ENCODE results near the gene USP19.

USP19 gene

GRCh38 chr3:49108346-49108745, 12.3 kb downstream of the USP19 start:
- Histone ChIP-seq H3K4me3 (ENCODE audit: low read depth, low read length) (no peak overlapping the region), H3K4me1 (ENCODE audit: control insufficient read depth in 1 of 2, insufficient read depth in 2 of 2, low read length in 2 of 2) (peaks cover 7 to 16% of the 10 kb centered on the region in 2 experiments), H3K9me3 (ENCODE audit: insufficient read depth, low read depth, low read length) (no peaks in the 10 kb centered on the region), H3K18ac (ENCODE audit: low read length) (no peak overlapping the region), H4K8ac (ENCODE audit: low read depth, low read length) (no peak overlapping the region), H2BK5ac (ENCODE audit: low read depth, low read length, poor library complexity) (no peak overlapping the region), H2AFZ (ENCODE audit: insufficient read depth, low read length, poor library complexity) (no peak overlapping the region), H3K27me3 (ENCODE audit: insufficient read depth, low read length) (no peaks in the 10 kb centered on the region), H4K91ac (ENCODE audit: low read depth, low read length) (no peak overlapping the region), H2BK12ac (ENCODE audit: low read length) (no peak overlapping the region), H3K14ac (ENCODE audit: low read length) (no peak overlapping the region), H3K79me1 (ENCODE audit: low read length) (peaks cover 11% of the 10 kb centered on the region), H3K4me2 (ENCODE audit: low read length) (no peak overlapping the region), H3K36me3 (ENCODE audit: control insufficient read depth in 1 of 2, insufficient read depth in 2 of 2, low read length in 2 of 2) (peaks cover 55 to 63% of the 10 kb centered on the region in 2 experiments), H3K23ac (ENCODE audit: low read length) (no peak overlapping the region), H2BK120ac (ENCODE audit: insufficient read depth, low read length, poor library complexity) (no peak overlapping the region), H3K9ac (ENCODE audit: low read length) (no peak overlapping the region), H3K27ac (ENCODE audit: low read depth, low read length) (no peak overlapping the region), H2AK5ac (ENCODE audit: low read length) (no peak overlapping the region), H4K12ac (ENCODE audit: low read depth, low read length) (no peak overlapping the region), H3K79me2 (ENCODE audit: control insufficient read depth, insufficient read depth, low read length, poor library complexity) (peaks cover 10% of the 10 kb centered on the region), H3K4ac (ENCODE audit: low read depth, low read length) (no peak overlapping the region)
- no peak for DNase-seq
- no CpG with 5 or more reads among the region's 14 CpGs for WGBS (ENCODE audit: extremely low coverage, insufficient coverage, insufficient read length)

GRCh38 chr3:49104427-49105291, 16.0 kb downstream of the USP19 start, which contains the start of gene QARS1:
Gene QARS1, minus strand, starts transcription at chr3:49104757. Its CDS starts 24 bp downstream, at chr3:49104733.
- peaks cover 10% of the 10 kb centered on the region for H3K79me2 ChIP-seq (ENCODE audit: control insufficient read depth, insufficient read depth, low read length, poor library complexity)
- H3K23ac ChIP-seq (ENCODE audit: low read length) = no peak within 1 kb of the TSS
- peak within 1 kb of the TSS; percentile 88 for H3K14ac ChIP-seq (ENCODE audit: low read length)
- peaks cover 49 to 66% of the 10 kb centered on the region in 2 experiments for H3K36me3 ChIP-seq (ENCODE audit: control insufficient read depth in 1 of 2, insufficient read depth in 2 of 2, low read length in 2 of 2)
- peak within 1 kb of the TSS; percentile 70 for H4K12ac ChIP-seq (ENCODE audit: low read depth, low read length)
- peak within 1 kb of the TSS; percentile 67 for H4K8ac ChIP-seq (ENCODE audit: low read depth, low read length)
- H3K9ac ChIP-seq (ENCODE audit: low read length) = peak within 1 kb of the TSS; percentile 89
- peak within 1 kb of the TSS; percentile 42 for H3K18ac ChIP-seq (ENCODE audit: low read length)
- peak within 1 kb of the TSS; percentile 93 for H3K4me3 ChIP-seq (ENCODE audit: low read depth, low read length)
- H3K4me2 ChIP-seq (ENCODE audit: low read length) = peak within 1 kb of the TSS; percentile 96
- H4K91ac ChIP-seq (ENCODE audit: low read depth, low read length) = peak within 1 kb of the TSS; percentile 67
- peak within 1 kb of the TSS; percentile 70 for H2BK120ac ChIP-seq (ENCODE audit: insufficient read depth, low read length, poor library complexity)
- H3K27me3 ChIP-seq (ENCODE audit: insufficient read depth, low read length) = no peaks in the 10 kb centered on the region
- peak; percentile 89 to 94 for DNase-seq
- H2BK12ac ChIP-seq (ENCODE audit: low read length) = peak within 1 kb of the TSS; percentile 33
- no peaks in the 10 kb centered on the region for H3K9me3 ChIP-seq (ENCODE audit: insufficient read depth, low read depth, low read length)
- peak within 1 kb of the TSS; percentile 91 for H3K4ac ChIP-seq (ENCODE audit: low read depth, low read length)
- H3K4me1 ChIP-seq (ENCODE audit: control insufficient read depth in 1 of 2, insufficient read depth in 2 of 2, low read length in 2 of 2) = peaks cover 11 to 16% of the 10 kb centered on the region in 2 experiments
- peak within 1 kb of the TSS; percentile 46 for H2AFZ ChIP-seq (ENCODE audit: insufficient read depth, low read length, poor library complexity)
- H2BK5ac ChIP-seq (ENCODE audit: low read depth, low read length, poor library complexity) = peak within 1 kb of the TSS; percentile 73
- peak within 1 kb of the TSS; percentile 85 for H3K27ac ChIP-seq (ENCODE audit: low read depth, low read length)
- no CpG with 5 or more reads among the region's 50 CpGs for WGBS (ENCODE audit: extremely low coverage, insufficient coverage, insufficient read length)
- peak within 1 kb of the TSS; percentile 72 for H2AK5ac ChIP-seq (ENCODE audit: low read length)
- peaks cover 11% of the 10 kb centered on the region for H3K79me1 ChIP-seq (ENCODE audit: low read length)

- Histone ChIP-seq H2AK5ac (ENCODE audit: low read length) (peak overlapping the region; percentile 72), H3K4me1 (ENCODE audit: control insufficient read depth in 1 of 2, insufficient read depth in 2 of 2, low read length in 2 of 2) (peaks cover 11 to 17% of the 10 kb centered on the region in 2 experiments)
Measured at GRCh38 chr3:49104052-49104426, 16.6 kb downstream of the USP19 start.

GRCh38 chr3:49100046-49100615, 20.5 kb downstream of the USP19 start:
- no peak overlapping the region for H2AFZ ChIP-seq (ENCODE audit: insufficient read depth, low read length, poor library complexity)
- H3K79me1 ChIP-seq (ENCODE audit: low read length) = peaks cover 11% of the 10 kb centered on the region
- no peak overlapping the region for H2BK5ac ChIP-seq (ENCODE audit: low read depth, low read length, poor library complexity)
- H3K36me3 ChIP-seq (ENCODE audit: control insufficient read depth in 1 of 2, insufficient read depth in 2 of 2, low read length in 2 of 2) = peaks cover 64 to 73% of the 10 kb centered on the region in 2 experiments
- H3K18ac ChIP-seq (ENCODE audit: low read length) = no peak overlapping the region
- peaks cover 13% of the 10 kb centered on the region in 2 experiments for H3K4me1 ChIP-seq (ENCODE audit: control insufficient read depth in 1 of 2, insufficient read depth in 2 of 2, low read length in 2 of 2)
- WGBS (ENCODE audit: extremely low coverage, insufficient coverage, insufficient read length) = no CpG with 5 or more reads among the region's 11 CpGs
- H2BK12ac ChIP-seq (ENCODE audit: low read length) = no peak overlapping the region
- peaks cover 10% of the 10 kb centered on the region for H3K79me2 ChIP-seq (ENCODE audit: control insufficient read depth, insufficient read depth, low read length, poor library complexity)
- H3K9ac ChIP-seq (ENCODE audit: low read length) = no peak overlapping the region
- H2AK5ac ChIP-seq (ENCODE audit: low read length) = no peak overlapping the region
- no peak overlapping the region for H3K14ac ChIP-seq (ENCODE audit: low read length)
- no peak overlapping the region for H4K8ac ChIP-seq (ENCODE audit: low read depth, low read length)
- no peak for DNase-seq
- no peak overlapping the region for H3K23ac ChIP-seq (ENCODE audit: low read length)
- H3K4me2 ChIP-seq (ENCODE audit: low read length) = no peak overlapping the region
- H2BK120ac ChIP-seq (ENCODE audit: insufficient read depth, low read length, poor library complexity) = no peak overlapping the region
- no peaks in the 10 kb centered on the region for H3K9me3 ChIP-seq (ENCODE audit: insufficient read depth, low read depth, low read length)
- H3K4ac ChIP-seq (ENCODE audit: low read depth, low read length) = no peak overlapping the region
- H4K91ac ChIP-seq (ENCODE audit: low read depth, low read length) = no peak overlapping the region
- no peaks in the 10 kb centered on the region for H3K27me3 ChIP-seq (ENCODE audit: insufficient read depth, low read length)
- no peak overlapping the region for H3K4me3 ChIP-seq (ENCODE audit: low read depth, low read length)
- H3K27ac ChIP-seq (ENCODE audit: low read depth, low read length) = no peak overlapping the region
- H4K12ac ChIP-seq (ENCODE audit: low read depth, low read length) = no peak overlapping the region

More at GRCh38 chr3:49104052-49104426, 16.6 kb downstream of the USP19 start:
- Histone ChIP-seq H2BK5ac (ENCODE audit: low read depth, low read length, poor library complexity) (peak overlapping the region; percentile 73), H3K18ac (ENCODE audit: low read length) (peak overlapping the region; percentile 42), H2AFZ (ENCODE audit: insufficient read depth, low read length, poor library complexity) (peak overlapping the region; percentile 46), H4K8ac (ENCODE audit: low read depth, low read length) (peak overlapping the region; percentile 67), H2BK12ac (ENCODE audit: low read length) (peak overlapping the region; percentile 33), H3K4ac (ENCODE audit: low read depth, low read length) (peak overlapping the region; percentile 91), H4K12ac (ENCODE audit: low read depth, low read length) (peak overlapping the region; percentile 70), H3K27ac (ENCODE audit: low read depth, low read length) (no peak overlapping the region), H3K9ac (ENCODE audit: low read length) (peak overlapping the region; percentile 89), H3K79me1 (ENCODE audit: low read length) (peaks cover 11% of the 10 kb centered on the region), H3K36me3 (ENCODE audit: control insufficient read depth in 1 of 2, insufficient read depth in 2 of 2, low read length in 2 of 2) (peaks cover 50 to 66% of the 10 kb centered on the region in 2 experiments), H3K4me3 (ENCODE audit: low read depth, low read length) (peak overlapping the region; percentile 93), H3K9me3 (ENCODE audit: insufficient read depth, low read depth, low read length) (no peaks in the 10 kb centered on the region), H3K4me2 (ENCODE audit: low read length) (peak overlapping the region; percentile 80), H3K27me3 (ENCODE audit: insufficient read depth, low read length) (no peaks in the 10 kb centered on the region), H3K14ac (ENCODE audit: low read length) (peak overlapping the region; percentile 88), H3K23ac (ENCODE audit: low read length) (no peak overlapping the region), H4K91ac (ENCODE audit: low read depth, low read length) (peak overlapping the region; percentile 67), H2BK120ac (ENCODE audit: insufficient read depth, low read length, poor library complexity) (peak overlapping the region; percentile 70), H3K79me2 (ENCODE audit: control insufficient read depth, insufficient read depth, low read length, poor library complexity) (peaks cover 10% of the 10 kb centered on the region)
- no CpG with 5 or more reads among the region's 8 CpGs for WGBS (ENCODE audit: extremely low coverage, insufficient coverage, insufficient read length)
- no peak for DNase-seq
